BJ (cell line): ENCODE measurements around the gene AGBL5. TPM values are rescaled to one million over a fixed set of nuclear protein-coding genes. Genes with fewer than 3 reads are reported as not detected.

Experiments
- CTCF ChIA-PET: fragments of 350-600 bp; formaldehyde crosslinking; extraction: SDS; loops from one replicate; lab custom pipeline; 2021; ENCODE audit warnings: antibody characterized with exemption, inconsistent platforms; lab: Yijun Ruan, JAX
- POLR2A ChIA-PET: fragments of 300-600 bp; sonication (Branson Sonifier 250); formaldehyde crosslinking; extraction: SDS; loops from one replicate; lab custom pipeline; 2021; ENCODE audit warnings: antibody characterized with exemption; lab: Charles Lee
- DNase-seq: peaks from one replicate; pipeline ENCODE4 v3.0.0-alpha.2; 2011; ENCODE audit warnings: low read depth
- H3K27me3 ChIP-seq: 2 replicates; pipeline ENCODE4 v1.6.0; 2011; ENCODE audit warnings: low read length; ENCODE audit not compliant: control insufficient read depth, insufficient read depth
- H3K36me3 ChIP-seq: 2 replicates; pipeline ENCODE4 v1.5.1; 2011; ENCODE audit warnings: low read length; ENCODE audit not compliant: control insufficient read depth, insufficient read depth
- H3K4me3 ChIP-seq: 2 replicates; pipeline ENCODE4 v1.5.1; 2011; ENCODE audit warnings: low read depth, mild to moderate bottlenecking, control low read depth, low read length
- polyA plus RNA-seq: library from polyadenylated mRNA; depleted of rRNA; stranded (reverse); fragments of >200 nt; gene quantifications from 2 replicates; pipeline ENCODE4 v1.2.3, GENCODE V29; 2011
- TF ChIP-seq, protein P1 (sequence below): IDR thresholded peaks from 2 replicates; pipeline ENCODE4 v1.5.1; 2011; ENCODE audit warnings: low read depth, mild to moderate bottlenecking, control low read depth, inconsistent platforms, low read length, moderate library complexity; ENCODE audit not compliant: insufficient read depth

AGBL5 gene
- polyA plus RNA-seq, 1 experiment: 32.7 TPM

DNA sequence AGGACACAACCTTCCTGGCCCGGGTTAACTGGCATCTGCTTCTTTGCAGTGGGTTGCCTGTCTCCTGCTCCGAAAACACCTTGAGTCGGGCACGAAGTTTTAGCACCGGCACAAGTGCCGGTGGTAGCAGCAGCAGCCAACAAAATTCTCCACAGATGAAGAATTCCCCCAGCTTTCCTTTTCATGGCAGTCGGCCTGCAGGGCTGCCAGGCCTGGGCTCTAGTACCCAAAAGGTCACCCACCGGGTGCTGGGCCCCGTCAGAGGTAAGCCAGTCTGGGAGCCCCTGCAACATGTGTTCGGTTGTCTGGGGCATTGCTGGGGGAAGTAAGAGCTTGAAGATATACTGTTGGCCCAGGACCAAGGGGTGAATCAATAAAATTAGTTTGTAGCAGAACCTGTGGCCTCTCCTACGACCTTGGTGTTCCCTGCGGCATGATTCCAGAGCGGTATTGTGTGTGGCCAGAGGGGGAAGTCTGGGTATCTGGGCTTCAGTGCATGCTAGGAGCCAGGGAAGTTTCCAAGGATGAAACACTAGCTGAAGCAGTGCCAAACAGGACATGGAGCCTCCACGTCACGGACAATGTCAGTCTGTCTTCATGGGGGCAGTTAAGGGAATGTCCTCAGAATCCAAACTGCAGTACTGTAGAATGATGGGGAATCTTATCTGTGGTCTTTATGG, 7.8 kb downstream of the AGBL5 start:
- no peak for DNase-seq
- TF ChIP-seq, protein P1, sequence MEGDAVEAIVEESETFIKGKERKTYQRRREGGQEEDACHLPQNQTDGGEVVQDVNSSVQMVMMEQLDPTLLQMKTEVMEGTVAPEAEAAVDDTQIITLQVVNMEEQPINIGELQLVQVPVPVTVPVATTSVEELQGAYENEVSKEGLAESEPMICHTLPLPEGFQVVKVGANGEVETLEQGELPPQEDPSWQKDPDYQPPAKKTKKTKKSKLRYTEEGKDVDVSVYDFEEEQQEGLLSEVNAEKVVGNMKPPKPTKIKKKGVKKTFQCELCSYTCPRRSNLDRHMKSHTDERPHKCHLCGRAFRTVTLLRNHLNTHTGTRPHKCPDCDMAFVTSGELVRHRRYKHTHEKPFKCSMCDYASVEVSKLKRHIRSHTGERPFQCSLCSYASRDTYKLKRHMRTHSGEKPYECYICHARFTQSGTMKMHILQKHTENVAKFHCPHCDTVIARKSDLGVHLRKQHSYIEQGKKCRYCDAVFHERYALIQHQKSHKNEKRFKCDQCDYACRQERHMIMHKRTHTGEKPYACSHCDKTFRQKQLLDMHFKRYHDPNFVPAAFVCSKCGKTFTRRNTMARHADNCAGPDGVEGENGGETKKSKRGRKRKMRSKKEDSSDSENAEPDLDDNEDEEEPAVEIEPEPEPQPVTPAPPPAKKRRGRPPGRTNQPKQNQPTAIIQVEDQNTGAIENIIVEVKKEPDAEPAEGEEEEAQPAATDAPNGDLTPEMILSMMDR: no peak
- no peak overlapping the region for H3K4me3 ChIP-seq
- peaks cover 17% of the 10 kb centered on the region for H3K36me3 ChIP-seq
- H3K27me3 ChIP-seq: no peaks in the 10 kb centered on the region
- CTCF ChIA-PET: interaction anchor here (1.2 to 2.6 kb wide), 3 partner anchors 8 to 22 kb away, joined by 3 to 11 read pairs (median 5); no protein-coding TSS in a partner anchor
- POLR2A ChIA-PET: interaction anchor here (0.7 kb wide), 1 partner anchor 467 kb away, joined by 3 read pairs; no protein-coding TSS in a partner anchor

GRCh38 chr2:27060323-27060722, 8.9 kb downstream of the AGBL5 start:
- POLR2A ChIA-PET: interaction anchor here (0.5 kb wide), 1 partner anchor 110 kb away, joined by 8 read pairs; no protein-coding TSS in a partner anchor
- Histone ChIP-seq H3K27me3 (no peaks in the 10 kb centered on the region), H3K36me3 (peaks cover 9% of the 10 kb centered on the region), H3K4me3 (no peak overlapping the region)
- TF ChIP-seq, protein P1: no peak
- DNase-seq: no peak
- CTCF ChIA-PET: interaction anchor here (1.3 to 2.6 kb wide), 2 partner anchors 10 to 21 kb away, joined by 3 to 11 read pairs; no protein-coding TSS in a partner anchor

- DNase-seq: no peak
Measured at GRCh38 chr2:27065128-27065527, 13.7 kb downstream of the AGBL5 start.

GRCh38 chr2:27067385-27067784, 15.9 kb downstream of the AGBL5 start:
- POLR2A ChIA-PET: no interaction called here
- no peak for DNase-seq
- Histone ChIP-seq H3K4me3 (no peak overlapping the region), H3K27me3 (no peaks in the 10 kb centered on the region), H3K36me3 (peaks cover 19% of the 10 kb centered on the region)
- CTCF ChIA-PET: interaction anchor here (1.4 to 2.0 kb wide), 3 partner anchors 8 to 105 kb away, joined by 5 read pairs; partner anchors contain the start of gene EMILIN1
- TF ChIP-seq, protein P1: no peak

More at GRCh38 chr2:27065128-27065527, 13.7 kb downstream of the AGBL5 start:
- H3K36me3 ChIP-seq: peaks cover 19% of the 10 kb centered on the region
- ChIA-PET POLR2A (interaction anchor here (0.9 to 1.2 kb wide), 2 partner anchors 11 to 13 kb away, joined by 4 to 5 read pairs; no protein-coding TSS in a partner anchor), CTCF (interaction anchor here (1.1 kb wide), 2 partner anchors 14 kb away, joined by 4 to 5 read pairs; partner anchors contain the start of gene AGBL5)
- no peak overlapping the region for H3K4me3 ChIP-seq
- TF ChIP-seq, protein P1: no peak
- no peaks in the 10 kb centered on the region for H3K27me3 ChIP-seq

- Histone ChIP-seq H3K4me3 (no peak overlapping the region), H3K27me3 (no peaks in the 10 kb centered on the region), H3K36me3 (peaks cover 17% of the 10 kb centered on the region)
- no peak for DNase-seq
- ChIA-PET CTCF (interaction anchor here (0.6 to 1.0 kb wide), 2 partner anchors 65 to 223 kb away, joined by 3 read pairs; no protein-coding TSS in a partner anchor), POLR2A (no interaction called here)
- TF ChIP-seq, protein P1: no peak
Measured at GRCh38 chr2:27069436-27069835, 18.0 kb downstream of the AGBL5 start.
